Right ventricle myocardium superior (tissue), 1 donor: ENCODE measurements around the gene RCAN2. TPM values are rescaled to one million over a fixed set of nuclear protein-coding genes. Genes with fewer than 3 reads are reported as not detected.

Experiments
- ATAC-seq: fragments of 200-7000 bp; cut with Tn5 transposase; one replicate; pipeline ENCODE4 v1.9.1; 2020; ENCODE audit warnings: mild to moderate bottlenecking; ENCODE audit not compliant: poor library complexity
- DNase-seq: peaks from one replicate; pipeline ENCODE4 v3.0.0-alpha.2; 2020
- intact Hi-C: fragments of 100-400 bp; cut with DNase I; formaldehyde crosslinking; loops from one replicate; pipeline ENCODE4 v1.11.2; 2022
- long read RNA-seq: library from polyadenylated mRNA; unstranded; transcript quantifications from one replicate; pipeline ENCODE4 v2.0.0, GENCODE V29; 2021
- total RNA-seq: library from RNA; stranded (reverse); fragmentation: NEBNext Ultra II Directional; extraction: Animal tissue kit (Norgen Biotek cat#: 25700); gene quantifications from one replicate; pipeline ENCODE4 v1.2.1, GENCODE V29; 2021
- donor health status: DM: no; HTN: yes; CAD: no; lungs with severe emphysema.

RCAN2 gene
- 258 TPM for total RNA-seq
- long read RNA-seq, partial matches to known transcripts: 201 of 241 reads
- long read RNA-seq, other reads (novel, unspliced or antisense): 40 of 241 reads

GRCh38 chr6:46491201-46491627 lies at the start of gene RCAN2:
Gene RCAN2 (minus strand): TSS chr6:46491449.
- ATAC-seq: peak; percentile 87
- intact Hi-C loops: loop anchor here (2.0 kb wide), 1 partner anchor 138 kb away; no protein-coding TSS in a partner anchor

GRCh38 chr6:46539866-46540265 lies 48.6 kb upstream of the RCAN2 start:
- ATAC-seq (no peak), DNase-seq (no peak)
- intact Hi-C loops: no loop called here

More at GRCh38 chr6:46491201-46491627, at the start of gene RCAN2:
- peak; percentile 81 for DNase-seq

GRCh38 chr6:46538800-46539480 lies 47.7 kb upstream of the RCAN2 start:
- intact Hi-C loops: no loop called here
- no peak for ATAC-seq
- no peak for DNase-seq

GRCh38 chr6:46530896-46531295 lies 39.6 kb upstream of the RCAN2 start:
- ATAC-seq (no peak), DNase-seq (no peak)
- intact Hi-C loops: no loop called here

GRCh38 chr6:46528961-46529750 lies 37.9 kb upstream of the RCAN2 start:
- no peak for ATAC-seq
- no peak for DNase-seq
- intact Hi-C loops: no loop called here

- DNase-seq (no peak), ATAC-seq (no peak)
- intact Hi-C loops: no loop called here
These were observed 35.4 kb upstream of the RCAN2 start for GRCh38 chr6:46526607-46527006.

- no peak for DNase-seq
- intact Hi-C loops: no loop called here
These were observed 34.3 kb upstream of the RCAN2 start for GRCh38 chr6:46525583-46525982.

GRCh38 chr6:46521464-46521971 lies 30.3 kb upstream of the RCAN2 start:
- intact Hi-C loops: no loop called here
- ATAC-seq (no peak), DNase-seq (no peak)

More at GRCh38 chr6:46525583-46525982, 34.3 kb upstream of the RCAN2 start:
- no peak for ATAC-seq

- intact Hi-C loops: no loop called here
- ATAC-seq (no peak), DNase-seq (no peak)
These were observed 26.0 kb upstream of the RCAN2 start for GRCh38 chr6:46517202-46517601.

GRCh38 chr6:46513533-46513932 lies 22.3 kb upstream of the RCAN2 start:
- intact Hi-C loops: no loop called here
- DNase-seq (no peak), ATAC-seq (peak; percentile 74)

- ATAC-seq (peak; percentile 56), DNase-seq (peak; percentile 26)
- intact Hi-C loops: no loop called here
These were observed 20.1 kb upstream of the RCAN2 start for GRCh38 chr6:46511320-46511719.

GRCh38 chr6:46510651-46511050 lies 19.4 kb upstream of the RCAN2 start:
- ATAC-seq: peak; percentile 41
- DNase-seq: no peak
- intact Hi-C loops: no loop called here

- ATAC-seq: no peak
- no peak for DNase-seq
- intact Hi-C loops: no loop called here
These were observed 18.8 kb upstream of the RCAN2 start for GRCh38 chr6:46509981-46510510.

GRCh38 chr6:46509063-46509462 lies 17.8 kb upstream of the RCAN2 start:
- ATAC-seq (peak; percentile 50), DNase-seq (no peak)
- intact Hi-C loops: no loop called here

- ATAC-seq (no peak), DNase-seq (no peak)
- intact Hi-C loops: no loop called here
These were observed 16.2 kb upstream of the RCAN2 start for GRCh38 chr6:46507426-46507825.

- peak; percentile 88 for ATAC-seq
- peak; percentile 62 for DNase-seq
- intact Hi-C loops: no loop called here
These were observed 14.7 kb upstream of the RCAN2 start for GRCh38 chr6:46505693-46506512.

- no peak for DNase-seq
- intact Hi-C loops: no loop called here
- no peak for ATAC-seq
These were observed 13.0 kb upstream of the RCAN2 start for GRCh38 chr6:46504242-46504641.

- intact Hi-C loops: no loop called here
- DNase-seq (no peak), ATAC-seq (no peak)
These were observed 11.4 kb upstream of the RCAN2 start for GRCh38 chr6:46502486-46503119.
